Measurements from ENCODE around the gene GPD1L. TPM values are rescaled to one million over a fixed set of nuclear protein-coding genes. Genes with fewer than 3 reads are reported as not detected.

GPD1L gene
- total RNA-seq, 2 donors from 2014 or later, result 1.5 to 3.5 TPM

DNA sequence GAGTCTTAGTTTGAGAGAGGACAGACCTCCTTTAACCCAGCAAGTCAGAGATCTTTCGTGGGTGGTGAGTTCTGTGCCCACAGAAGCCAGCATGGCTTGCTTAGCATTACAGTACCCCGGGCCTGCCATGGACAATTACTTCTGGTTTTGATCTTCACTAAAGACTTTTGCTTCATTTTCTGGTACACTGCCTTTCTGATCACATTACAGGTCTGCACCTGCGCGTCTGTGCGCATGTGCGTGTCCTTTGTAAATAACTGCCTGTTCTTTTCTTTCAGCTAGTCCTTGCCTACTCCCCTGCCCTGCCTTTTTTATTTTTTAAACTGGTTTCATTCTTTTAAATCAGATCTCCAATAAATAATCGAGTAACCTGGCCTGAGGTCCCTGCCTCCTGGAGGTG is 74.9 kb downstream of the GPD1L start:
- H3K9me3 Mint-ChIP-seq, result no peaks in the 10 kb centered on the region
- H3K4me1 ChIP-seq (ENCODE audit: control insufficient read depth, insufficient read depth, low read length), result no peaks in the 10 kb centered on the region
- no peak overlapping the region for H3K9ac ChIP-seq (ENCODE audit: extremely low read depth, low read length, poor library complexity, severe bottlenecking)

DNA sequence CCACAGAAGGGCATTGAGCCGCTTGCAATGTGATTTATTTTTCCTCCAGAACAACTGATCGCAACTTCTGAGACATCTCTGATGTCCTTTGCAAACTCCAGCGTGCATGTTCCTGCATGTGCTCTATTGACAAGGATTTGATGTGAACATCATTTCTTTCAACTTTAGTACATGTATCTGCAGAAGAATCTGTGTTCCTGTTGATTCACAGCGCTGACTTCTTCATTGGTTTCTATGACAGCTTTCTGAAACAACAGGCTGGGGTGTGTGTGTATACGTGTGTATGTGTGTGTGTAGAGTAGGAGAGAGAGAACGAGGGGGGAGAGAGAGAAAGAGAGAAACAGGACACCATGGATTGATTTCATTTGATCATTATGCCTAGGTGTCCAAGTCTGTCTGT is 75.4 kb downstream of the GPD1L start:
- Mint-ChIP-seq H3K4me3 (no peak overlapping the region), H3K36me3 (ENCODE audit: low read depth) (no peaks in the 10 kb centered on the region), H3K27ac (no peak overlapping the region), H3K27me3 (ENCODE audit: insufficient read depth) (peaks cover 8% of the 10 kb centered on the region), H3K4me1 (peaks cover 7% of the 10 kb centered on the region), H3K9me3 (no peaks in the 10 kb centered on the region)
- H3K36me3 ChIP-seq (ENCODE audit: control insufficient read depth, insufficient read depth, low read length), result no peaks in the 10 kb centered on the region
- no peaks in the 10 kb centered on the region for H3K9me3 ChIP-seq (ENCODE audit: control insufficient read depth, low read length)
- peaks cover 4% of the 10 kb centered on the region for H3K27me3 ChIP-seq (ENCODE audit: control insufficient read depth, insufficient read depth, low read length, poor library complexity, severe bottlenecking)
- WGBS, 2 experiments (ENCODE audit: insufficient coverage in 1 of 2, insufficient read length in 1 of 2), result 95 to 100% methylated on average over 3 to 6 of the region's 6 CpGs
- no peaks in the 10 kb centered on the region for H3K4me1 ChIP-seq (ENCODE audit: control insufficient read depth, insufficient read depth, low read length)
- no peak overlapping the region for H3K27ac ChIP-seq (ENCODE audit: low read depth, low read length)
- TF ChIP-seq, protein P1, sequence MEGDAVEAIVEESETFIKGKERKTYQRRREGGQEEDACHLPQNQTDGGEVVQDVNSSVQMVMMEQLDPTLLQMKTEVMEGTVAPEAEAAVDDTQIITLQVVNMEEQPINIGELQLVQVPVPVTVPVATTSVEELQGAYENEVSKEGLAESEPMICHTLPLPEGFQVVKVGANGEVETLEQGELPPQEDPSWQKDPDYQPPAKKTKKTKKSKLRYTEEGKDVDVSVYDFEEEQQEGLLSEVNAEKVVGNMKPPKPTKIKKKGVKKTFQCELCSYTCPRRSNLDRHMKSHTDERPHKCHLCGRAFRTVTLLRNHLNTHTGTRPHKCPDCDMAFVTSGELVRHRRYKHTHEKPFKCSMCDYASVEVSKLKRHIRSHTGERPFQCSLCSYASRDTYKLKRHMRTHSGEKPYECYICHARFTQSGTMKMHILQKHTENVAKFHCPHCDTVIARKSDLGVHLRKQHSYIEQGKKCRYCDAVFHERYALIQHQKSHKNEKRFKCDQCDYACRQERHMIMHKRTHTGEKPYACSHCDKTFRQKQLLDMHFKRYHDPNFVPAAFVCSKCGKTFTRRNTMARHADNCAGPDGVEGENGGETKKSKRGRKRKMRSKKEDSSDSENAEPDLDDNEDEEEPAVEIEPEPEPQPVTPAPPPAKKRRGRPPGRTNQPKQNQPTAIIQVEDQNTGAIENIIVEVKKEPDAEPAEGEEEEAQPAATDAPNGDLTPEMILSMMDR (conservative IDR thresholded peaks at IDR 0.05), result no peak
- no peak overlapping the region for H3K9ac ChIP-seq (ENCODE audit: extremely low read depth, low read length, poor library complexity, severe bottlenecking)
- no peak overlapping the region for H3K4me3 ChIP-seq (ENCODE audit: low read length)
- DNase-seq, result no peak

More for the DNA sequence above, 74.9 kb downstream of the GPD1L start:
- Histone ChIP-seq H3K4me3 (ENCODE audit: low read length) (no peak overlapping the region), H3K27ac (ENCODE audit: low read depth, low read length) (no peak overlapping the region), H3K27me3 (ENCODE audit: control insufficient read depth, insufficient read depth, low read length, poor library complexity, severe bottlenecking) (peaks cover 4% of the 10 kb centered on the region), H3K9me3 (ENCODE audit: control insufficient read depth, low read length) (no peaks in the 10 kb centered on the region), H3K36me3 (ENCODE audit: control insufficient read depth, insufficient read depth, low read length) (no peaks in the 10 kb centered on the region)
- TF ChIP-seq, protein P1 (conservative IDR thresholded peaks at IDR 0.05), result no peak
- Mint-ChIP-seq H3K4me1 (peaks cover 4% of the 10 kb centered on the region), H3K27ac (no peak overlapping the region), H3K27me3 (ENCODE audit: insufficient read depth) (peaks cover 8% of the 10 kb centered on the region), H3K36me3 (ENCODE audit: low read depth) (no peaks in the 10 kb centered on the region), H3K4me3 (no peak overlapping the region)
- WGBS, 2 experiments (ENCODE audit: insufficient coverage in 1 of 2, insufficient read length in 1 of 2), result 94 to 96% methylated on average over 6 to 7 of the region's 7 CpGs
- DNase-seq, result no peak

DNA sequence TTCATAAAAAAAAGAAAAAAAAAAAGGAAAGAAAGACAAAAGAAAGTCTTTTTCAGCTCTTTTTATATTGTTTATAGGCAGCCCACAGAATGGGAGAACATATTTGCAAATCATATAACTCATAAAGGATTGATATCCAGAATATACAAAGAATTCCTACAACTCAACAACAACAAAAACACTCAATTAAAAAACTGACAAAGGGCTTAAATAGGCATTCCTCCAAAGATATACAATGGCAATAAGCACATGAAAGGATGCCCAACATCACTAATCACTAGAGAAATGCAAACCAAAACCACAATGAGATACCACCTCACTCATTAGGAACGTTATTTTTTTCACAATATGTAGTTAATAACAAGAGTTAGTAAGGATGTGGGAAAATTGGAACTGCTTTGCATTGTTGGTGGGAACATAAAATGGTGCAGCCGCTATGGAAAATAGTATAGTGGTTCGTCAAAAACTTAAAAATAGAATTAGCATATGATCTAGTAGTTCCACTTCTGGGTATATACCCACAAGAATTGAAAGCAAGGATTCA is 77.8 kb downstream of the GPD1L start:
- Mint-ChIP-seq H3K4me1 (peaks cover 14% of the 10 kb centered on the region), H3K9me3 (no peaks in the 10 kb centered on the region), H3K36me3 (ENCODE audit: low read depth) (no peaks in the 10 kb centered on the region), H3K4me3 (no peak overlapping the region), H3K27me3 (ENCODE audit: insufficient read depth) (peaks cover 10% of the 10 kb centered on the region), H3K27ac (no peak overlapping the region)
- no peak overlapping the region for H3K9ac ChIP-seq (ENCODE audit: extremely low read depth, low read length, poor library complexity, severe bottlenecking)
- H3K4me1 ChIP-seq (ENCODE audit: control insufficient read depth, insufficient read depth, low read length), result no peaks in the 10 kb centered on the region
- no peak for DNase-seq
- no peaks in the 10 kb centered on the region for H3K9me3 ChIP-seq (ENCODE audit: control insufficient read depth, low read length)
- no peak overlapping the region for H3K4me3 ChIP-seq (ENCODE audit: low read length)
- no peaks in the 10 kb centered on the region for H3K36me3 ChIP-seq (ENCODE audit: control insufficient read depth, insufficient read depth, low read length)
- TF ChIP-seq, protein P1 (conservative IDR thresholded peaks at IDR 0.05), result no peak
- WGBS, 2 experiments (ENCODE audit: insufficient coverage in 1 of 2, insufficient read length in 1 of 2), result 95% methylated on average over 3 of the region's 3 CpGs; no CpG with 5 or more reads in 1 of the 2 experiments
- no peak overlapping the region for H3K27ac ChIP-seq (ENCODE audit: low read depth, low read length)
- H3K27me3 ChIP-seq (ENCODE audit: control insufficient read depth, insufficient read depth, low read length, poor library complexity, severe bottlenecking), result no peaks in the 10 kb centered on the region
